BLaER1 (cell line): ENCODE results near the gene ANKRD55.
"Not testable (repeated sequence)": the region's sequence is repeated elsewhere in the genome, so short reads cannot be mapped to it uniquely, and the experiment has no call there.

Source experiments
- H3K27ac ChIP-seq: shearing (Covaris generic); formaldehyde crosslinking; 2 replicates; pipeline ENCODE4 v1.8.1; 2022
- H3K27me3 ChIP-seq: shearing (Covaris generic); formaldehyde crosslinking; 2 replicates; pipeline ENCODE4 v1.8.1; 2022
- H3K36me3 ChIP-seq: shearing (Covaris generic); formaldehyde crosslinking; 2 replicates; pipeline ENCODE4 v1.8.1; 2022
- H3K4me1 ChIP-seq: shearing (Covaris generic); formaldehyde crosslinking; 2 replicates; pipeline ENCODE4 v1.8.1; 2022
- H3K4me2 ChIP-seq: shearing (Covaris generic); formaldehyde crosslinking; 2 replicates; pipeline ENCODE4 v1.8.1; 2022
- H3K4me3 ChIP-seq: shearing (Covaris generic); formaldehyde crosslinking; 2 replicates; pipeline ENCODE4 v1.8.1; 2022
- H3K9ac ChIP-seq: shearing (Covaris generic); formaldehyde crosslinking; 2 replicates; pipeline ENCODE4 v1.8.1; 2022
- H3K9me3 ChIP-seq: shearing (Covaris generic); formaldehyde crosslinking; 2 replicates; pipeline ENCODE4 v1.8.1; 2022
- H4K20me1 ChIP-seq: shearing (Covaris generic); formaldehyde crosslinking; 2 replicates; pipeline ENCODE4 v1.8.1; 2022
- Cebpa-rat ChIP-seq: shearing (Covaris generic); IDR thresholded peaks from 2 replicates; pipeline ENCODE4 v1.8.1; 2022

The ANKRD55 gene

DNA sequence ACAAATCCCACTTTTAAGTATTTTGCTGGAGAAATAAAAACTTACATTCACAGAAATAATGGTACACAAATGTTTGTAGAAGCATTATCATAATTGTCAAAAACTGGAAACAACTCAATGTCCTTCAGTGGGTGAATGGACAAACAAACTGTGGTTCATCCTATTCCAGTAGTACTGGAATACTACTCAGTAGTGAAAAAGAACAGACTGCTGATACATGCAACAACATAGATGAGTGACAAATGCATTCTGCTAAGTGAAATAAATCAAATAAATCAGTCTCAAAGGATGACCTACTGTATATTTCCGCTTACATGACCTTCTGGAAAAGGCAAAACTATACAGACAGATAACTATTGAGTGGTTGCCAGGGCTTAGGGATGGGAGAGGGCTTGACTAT is 114.1 kb downstream of the ANKRD55 start:
- no peak for TF ChIP-seq Cebpa-rat
- Histone ChIP-seq H3K4me2 (no peak overlapping the region), H3K4me3 (no peak overlapping the region), H4K20me1 (no peaks in the 10 kb centered on the region), H3K9ac (no peak overlapping the region), H3K9me3 (0 out of 2 replicates have a peak, but pooled peaks cover 5% of the 10 kb centered on the region), H3K4me1 (no peaks in the 10 kb centered on the region), H3K36me3 (no peaks in the 10 kb centered on the region), H3K27ac (no peak overlapping the region), H3K27me3 (no peaks in the 10 kb centered on the region)

DNA sequence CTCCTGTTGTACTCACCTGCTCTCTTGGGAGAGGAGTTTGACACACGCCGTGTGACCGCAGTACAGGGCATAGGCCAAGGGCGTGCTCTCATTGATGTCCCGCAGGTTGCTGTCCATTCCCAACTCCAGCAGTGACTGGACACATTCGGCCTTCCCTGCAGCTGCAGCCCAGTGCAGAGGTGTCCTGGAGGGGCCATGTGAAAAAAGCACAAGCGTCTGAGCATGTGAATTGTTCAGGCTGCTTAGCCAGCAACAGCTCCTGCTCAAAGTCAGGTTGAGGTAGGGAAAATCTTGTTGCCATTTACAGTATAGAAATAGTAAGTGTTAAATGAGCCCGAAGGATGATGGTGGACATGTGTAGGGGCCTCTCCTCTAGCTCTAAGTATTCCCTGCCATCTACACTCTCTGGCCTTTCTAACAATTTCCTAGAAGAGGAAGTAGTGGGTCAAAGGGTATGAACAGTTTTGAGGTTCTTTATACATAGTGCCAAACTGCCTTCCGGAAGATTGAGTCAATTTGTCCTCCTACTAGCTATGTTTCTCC is 116.5 kb downstream of the ANKRD55 start:
- TF ChIP-seq Cebpa-rat = no peak
- no peak overlapping the region for H3K4me3 ChIP-seq
- 0 out of 2 replicates have a peak, but pooled peaks cover 5% of the 10 kb centered on the region for H3K9me3 ChIP-seq
- no peaks in the 10 kb centered on the region for H4K20me1 ChIP-seq
- H3K4me1 ChIP-seq = no peaks in the 10 kb centered on the region
- H3K4me2 ChIP-seq = no peak overlapping the region
- H3K9ac ChIP-seq = no peak overlapping the region
- no peaks in the 10 kb centered on the region for H3K27me3 ChIP-seq
- no peak overlapping the region for H3K27ac ChIP-seq
- H3K36me3 ChIP-seq = no peaks in the 10 kb centered on the region

DNA sequence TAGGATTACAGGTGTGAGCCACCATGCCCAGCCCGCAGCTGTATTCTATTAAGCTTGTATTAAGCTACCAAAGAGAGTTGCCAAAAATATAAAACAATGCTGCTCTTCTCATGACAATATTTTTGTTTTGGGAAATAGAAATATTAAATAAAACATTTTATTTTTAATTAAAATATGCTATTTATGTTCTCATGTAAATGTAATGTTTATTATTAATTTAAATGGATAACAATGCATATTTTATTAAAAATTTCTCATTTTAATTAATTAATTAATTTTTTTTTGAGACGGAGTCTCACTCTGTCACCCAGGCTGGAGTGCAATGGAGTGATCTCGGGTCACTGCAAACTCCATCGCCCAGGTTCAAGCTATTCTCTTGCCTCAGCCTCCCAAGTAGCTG is 117.5 kb downstream of the ANKRD55 start:
- Histone ChIP-seq H3K9me3 (0 out of 2 replicates have a peak, but pooled peaks cover 5% of the 10 kb centered on the region), H4K20me1 (no peaks in the 10 kb centered on the region), H3K9ac (no peak overlapping the region), H3K4me2 (no peak overlapping the region), H3K27me3 (no peaks in the 10 kb centered on the region), H3K4me3 (no peak overlapping the region), H3K27ac (no peak overlapping the region), H3K4me1 (no peaks in the 10 kb centered on the region), H3K36me3 (no peaks in the 10 kb centered on the region)
- TF ChIP-seq Cebpa-rat = no peak

DNA sequence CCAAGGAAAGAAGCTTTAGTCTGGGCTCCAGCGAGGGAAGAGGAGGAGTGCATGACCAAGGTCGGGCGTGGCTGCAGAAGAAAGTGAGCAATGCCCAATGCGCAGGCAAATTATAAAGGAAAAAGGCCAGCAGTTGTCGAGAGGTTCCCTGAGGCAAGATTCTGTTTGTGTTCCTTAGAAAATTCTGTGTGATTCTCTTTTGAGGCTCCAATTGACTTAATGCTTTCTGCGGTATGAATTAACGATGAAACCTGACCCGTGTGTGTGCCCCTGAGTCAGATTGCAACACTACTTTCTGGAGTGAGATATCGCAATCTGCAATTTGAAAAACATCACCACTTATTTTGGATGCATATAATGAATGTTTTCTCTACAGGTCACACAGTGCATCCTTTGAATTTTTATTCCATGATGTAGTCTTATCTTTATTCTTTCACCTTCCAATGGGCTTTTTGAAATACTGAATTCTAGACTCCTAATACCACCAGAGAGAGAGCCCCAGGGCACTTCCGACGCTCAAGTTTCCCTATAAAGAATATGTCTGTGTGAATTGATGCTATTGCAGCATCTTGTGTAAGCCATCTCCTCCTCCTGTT is 120.5 kb downstream of the ANKRD55 start:
- no peaks in the 10 kb centered on the region for H3K9me3 ChIP-seq
- no peak overlapping the region for H3K4me2 ChIP-seq
- H4K20me1 ChIP-seq = no peaks in the 10 kb centered on the region
- H3K27ac ChIP-seq = no peak overlapping the region
- no peaks in the 10 kb centered on the region for H3K27me3 ChIP-seq
- H3K4me1 ChIP-seq = no peaks in the 10 kb centered on the region
- H3K9ac ChIP-seq = no peak overlapping the region
- H3K36me3 ChIP-seq = no peaks in the 10 kb centered on the region
- no peak overlapping the region for H3K4me3 ChIP-seq
- TF ChIP-seq Cebpa-rat = no peak

DNA sequence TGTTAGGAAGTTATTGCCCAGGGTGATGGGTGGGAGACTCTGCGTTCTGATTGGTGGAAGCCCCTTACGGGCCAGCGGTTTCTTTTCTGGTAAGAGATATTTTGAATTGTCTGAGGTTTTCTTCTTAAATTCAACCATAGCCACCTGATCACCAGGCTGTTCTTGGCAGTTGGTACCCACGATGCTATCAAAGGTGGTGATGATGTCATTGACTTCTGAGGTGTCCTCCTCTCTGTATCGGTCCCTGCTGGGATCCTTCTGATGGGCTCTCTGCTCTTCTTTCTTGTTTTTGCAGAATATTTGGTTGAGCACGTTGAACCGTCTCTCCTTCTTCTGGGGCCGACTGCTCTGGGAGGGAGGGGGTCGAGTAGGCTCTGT is 121.7 kb downstream of the ANKRD55 start:
- no peaks in the 10 kb centered on the region for H4K20me1 ChIP-seq
- no peak overlapping the region for H3K4me3 ChIP-seq
- no peak overlapping the region for H3K27ac ChIP-seq
- no peaks in the 10 kb centered on the region for H3K27me3 ChIP-seq
- peaks cover 1% of the 10 kb centered on the region for H3K4me1 ChIP-seq
- no peaks in the 10 kb centered on the region for H3K9me3 ChIP-seq
- no peak overlapping the region for H3K4me2 ChIP-seq
- H3K36me3 ChIP-seq = no peaks in the 10 kb centered on the region
- no peak overlapping the region for H3K9ac ChIP-seq
- no peak for TF ChIP-seq Cebpa-rat

DNA sequence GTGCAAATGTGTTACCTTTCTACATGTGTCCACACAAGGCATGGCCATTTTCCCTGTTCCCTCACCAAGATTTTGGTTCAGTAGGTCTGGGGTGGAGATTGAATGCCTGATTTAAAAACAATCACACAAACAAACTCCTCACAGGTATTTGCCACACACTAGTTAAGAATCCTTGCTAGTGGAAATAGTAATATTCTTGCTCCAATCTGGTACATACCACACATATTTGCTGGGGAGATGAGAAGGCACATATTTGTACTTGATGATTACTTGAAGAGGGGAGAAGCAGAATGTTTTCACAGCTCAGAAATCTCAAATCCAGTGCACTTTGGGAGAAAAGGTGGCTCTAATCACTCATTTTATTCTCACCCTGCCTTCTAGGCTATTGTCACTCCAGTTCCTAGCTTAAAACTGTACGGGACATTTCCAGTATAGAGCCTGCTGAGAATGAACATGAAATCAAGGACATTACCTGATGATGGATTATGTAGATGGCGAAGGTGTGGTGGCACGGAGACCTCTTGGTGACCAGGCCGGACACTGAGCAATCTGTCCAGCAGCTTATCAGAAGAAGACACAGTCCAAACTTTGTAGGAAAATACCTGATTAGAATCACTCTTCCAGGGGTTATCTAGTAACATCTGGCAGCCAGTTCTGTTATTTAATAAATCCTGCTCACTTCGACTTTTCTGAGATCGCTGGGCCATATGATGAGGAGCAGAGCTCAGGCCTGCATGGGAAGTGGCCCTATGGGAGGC is 122.3 kb downstream of the ANKRD55 start:
- Histone ChIP-seq H3K9me3 (no peaks in the 10 kb centered on the region), H3K4me2 (no peak overlapping the region), H3K27me3 (no peaks in the 10 kb centered on the region), H3K4me3 (no peak overlapping the region), H4K20me1 (no peaks in the 10 kb centered on the region), H3K27ac (no peak overlapping the region), H3K36me3 (no peaks in the 10 kb centered on the region), H3K9ac (no peak overlapping the region), H3K4me1 (peaks cover 7% of the 10 kb centered on the region)
- no peak for TF ChIP-seq Cebpa-rat

DNA sequence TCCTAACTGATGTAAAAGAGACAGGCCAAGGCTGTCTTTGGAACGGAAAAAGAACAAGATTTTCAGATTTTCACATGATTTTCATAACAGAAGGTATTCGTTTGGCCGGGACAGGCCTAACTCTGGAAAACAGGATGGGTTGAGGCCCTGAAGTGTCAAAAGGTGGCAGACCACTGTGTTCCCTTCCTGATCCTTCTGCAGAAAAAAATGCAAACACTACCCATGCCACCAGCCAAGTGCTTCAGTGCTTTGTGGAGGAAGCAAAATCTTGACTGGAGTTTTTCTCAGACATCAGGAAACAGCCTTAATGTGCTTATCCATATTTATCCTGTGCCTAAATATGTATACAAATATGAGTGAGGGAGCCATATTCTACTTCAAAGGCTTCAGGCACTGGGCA is 124.9 kb downstream of the ANKRD55 start:
- no peak for TF ChIP-seq Cebpa-rat
- H3K9me3 ChIP-seq = no peaks in the 10 kb centered on the region
- H3K9ac ChIP-seq = no peak overlapping the region
- no peak overlapping the region for H3K4me3 ChIP-seq
- H4K20me1 ChIP-seq = no peaks in the 10 kb centered on the region
- H3K4me2 ChIP-seq = no peak overlapping the region
- H3K36me3 ChIP-seq = no peaks in the 10 kb centered on the region
- peaks cover 11% of the 10 kb centered on the region for H3K4me1 ChIP-seq
- no peaks in the 10 kb centered on the region for H3K27me3 ChIP-seq
- no peak overlapping the region for H3K27ac ChIP-seq

DNA sequence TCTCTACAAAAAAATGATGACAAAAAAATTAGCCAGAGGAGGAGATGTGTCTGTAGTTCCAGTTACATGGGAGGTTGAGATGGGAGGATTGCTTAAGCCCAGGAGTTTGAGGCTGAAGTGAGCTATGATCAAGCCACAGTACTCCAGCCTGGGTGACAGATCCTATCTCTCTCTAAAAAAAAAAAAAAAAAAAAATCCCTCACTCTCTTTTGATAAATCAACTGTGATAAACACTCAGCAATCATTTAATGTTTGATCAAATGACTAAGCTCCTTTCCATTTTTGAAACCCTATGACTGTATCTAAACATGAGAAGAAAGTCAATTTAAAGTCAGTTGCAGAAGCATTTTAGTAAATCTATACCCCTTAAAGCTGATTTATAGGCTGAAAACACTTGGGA is 126.3 kb downstream of the ANKRD55 start:
- no peaks in the 10 kb centered on the region for H3K9me3 ChIP-seq
- no peak overlapping the region for H3K4me3 ChIP-seq
- TF ChIP-seq Cebpa-rat = no peak
- H3K36me3 ChIP-seq = no peaks in the 10 kb centered on the region
- peaks cover 11% of the 10 kb centered on the region for H3K4me1 ChIP-seq
- no peak overlapping the region for H3K27ac ChIP-seq
- no peak overlapping the region for H3K4me2 ChIP-seq
- H3K27me3 ChIP-seq = no peaks in the 10 kb centered on the region
- H4K20me1 ChIP-seq = no peaks in the 10 kb centered on the region
- H3K9ac ChIP-seq = no peak overlapping the region

DNA sequence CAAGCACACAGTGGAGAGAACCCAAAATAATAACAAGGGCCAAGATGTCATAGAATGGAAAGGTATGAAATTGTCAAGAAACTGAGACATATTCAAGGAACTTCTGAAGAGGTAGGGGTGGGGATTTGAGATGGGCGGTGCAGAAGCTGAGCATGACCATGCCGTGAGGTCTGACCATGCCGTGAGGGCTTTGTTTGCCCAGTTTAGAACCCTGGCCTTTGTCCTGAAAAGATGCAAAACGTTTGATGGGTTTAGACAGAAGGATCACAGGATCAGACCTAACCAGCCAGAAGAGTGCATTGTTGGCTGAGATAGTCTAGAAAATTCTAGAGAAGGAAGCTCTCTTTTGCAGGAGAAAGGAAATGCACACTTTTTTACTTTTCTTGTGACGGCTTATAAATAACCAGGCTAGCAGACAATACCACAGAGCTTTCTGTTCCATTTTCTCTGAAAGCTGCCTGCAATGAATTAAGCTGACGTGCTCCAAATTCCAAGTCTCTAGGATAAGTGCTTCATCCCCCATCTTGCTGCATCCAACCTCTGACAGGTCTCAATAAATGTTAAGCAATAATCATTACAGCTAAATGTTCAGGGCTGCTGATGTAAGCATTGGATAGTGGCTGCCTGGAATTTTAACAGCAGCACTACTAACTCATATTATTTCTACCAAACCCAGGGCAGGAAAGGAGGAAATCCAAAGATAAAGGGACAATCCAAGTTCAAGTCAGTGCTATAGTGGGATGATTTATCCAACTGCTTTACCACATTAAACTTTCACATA is 127.4 kb downstream of the ANKRD55 start:
- Histone ChIP-seq H3K4me1 (peaks cover 11% of the 10 kb centered on the region), H3K4me2 (peak overlapping the region; percentile 33), H3K4me3 (no peak overlapping the region), H3K27me3 (no peaks in the 10 kb centered on the region), H4K20me1 (no peaks in the 10 kb centered on the region), H3K36me3 (no peaks in the 10 kb centered on the region), H3K27ac (no peak overlapping the region), H3K9me3 (no peaks in the 10 kb centered on the region), H3K9ac (no peak overlapping the region)
- TF ChIP-seq Cebpa-rat = no peak

DNA sequence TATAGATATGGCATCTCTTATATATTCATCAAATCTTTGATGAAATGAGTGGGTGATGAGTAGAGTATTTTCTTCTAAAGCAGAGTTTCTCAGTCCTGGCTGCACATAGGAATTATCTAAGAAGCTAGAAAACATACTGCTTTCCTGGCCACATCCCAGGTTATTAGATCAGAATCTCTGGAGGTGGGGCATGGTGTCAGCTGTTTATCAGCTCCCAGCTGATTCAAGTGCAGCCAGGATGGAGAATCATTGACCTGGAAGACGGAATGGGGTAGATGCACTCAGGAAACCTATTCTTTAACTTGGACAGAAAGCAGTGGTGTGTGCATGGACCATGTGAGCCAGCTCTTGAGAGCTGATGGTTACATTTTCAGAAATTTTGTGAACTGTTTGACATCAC is 130.2 kb downstream of the ANKRD55 start:
- H4K20me1 ChIP-seq = no peaks in the 10 kb centered on the region
- peaks cover 11% of the 10 kb centered on the region for H3K4me1 ChIP-seq
- H3K36me3 ChIP-seq = no peaks in the 10 kb centered on the region
- H3K9me3 ChIP-seq = no peaks in the 10 kb centered on the region
- H3K9ac ChIP-seq = no peak overlapping the region
- no peak for TF ChIP-seq Cebpa-rat
- H3K4me2 ChIP-seq = no peak overlapping the region
- no peaks in the 10 kb centered on the region for H3K27me3 ChIP-seq
- no peak overlapping the region for H3K27ac ChIP-seq
- no peak overlapping the region for H3K4me3 ChIP-seq

DNA sequence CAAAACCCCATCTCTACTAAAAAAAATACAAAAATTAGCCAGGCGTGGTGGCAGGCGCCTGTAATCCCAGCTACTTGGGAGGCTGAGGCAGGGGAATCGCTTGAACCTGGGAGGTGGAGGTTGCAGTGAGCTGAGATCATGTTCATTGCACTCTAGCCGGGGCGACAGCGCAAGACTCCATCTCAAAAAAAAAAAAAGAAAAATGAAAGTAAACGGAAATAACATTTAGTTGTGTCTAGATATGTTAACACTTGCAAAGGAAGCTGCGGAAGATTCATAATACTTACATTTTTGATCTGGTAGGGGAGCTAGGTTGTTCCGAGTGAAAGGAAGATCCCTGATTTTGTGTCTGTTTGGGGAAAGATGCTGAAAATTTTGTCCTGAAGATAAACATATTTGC is 130.9 kb downstream of the ANKRD55 start:
- not testable (repeated sequence) for H4K20me1 ChIP-seq, H3K9ac ChIP-seq, H3K36me3 ChIP-seq, H3K27ac ChIP-seq, H3K27me3 ChIP-seq, H3K4me2 ChIP-seq, H3K9me3 ChIP-seq, H3K4me3 ChIP-seq
- peaks cover 11% of the 10 kb centered on the region for H3K4me1 ChIP-seq
